PC-3 (cell line): ENCODE results near the gene R3HDM2. TPM values are rescaled to one million over a fixed set of nuclear protein-coding genes. Genes with fewer than 3 reads are reported as not detected.

Experiments used
- ATAC-seq: fragments of 200-7000 bp; cut with Tn5 transposase; 2 replicates; pipeline ENCODE4 v1.9.1; 2020; ENCODE audit warnings: mild to moderate bottlenecking, moderate library complexity
- BruUV-seq: library from RNA; stranded (reverse); fragments of 400-500 nt; replicated peaks from 2 replicates; lab custom pipeline; 2021; lab: Mats Ljungman, UMichigan
- CTCF ChIA-PET: fragments of 300-600 bp; sonication (Branson Sonifier 250); formaldehyde crosslinking; loops from one replicate; lab custom pipeline; 2022; ENCODE audit warnings: antibody characterized with exemption; lab: Charles Lee
- POLR2A ChIA-PET: fragments of 300-600 bp; sonication (Branson Sonifier 250); formaldehyde crosslinking; loops from one replicate; lab custom pipeline; 2022; ENCODE audit warnings: antibody characterized with exemption; ENCODE audit not compliant: unreplicated experiment; lab: Charles Lee
- DNase-seq: peaks from one replicate; pipeline ENCODE4 v3.0.0-alpha.2; 2015
- H2AFZ ChIP-seq: fragments of 300-600 bp; sonication (generic); 2 replicates; pipeline ENCODE4 v1.6.0; 2016; ENCODE audit warnings: antibody characterized with exemption, low read length
- H3F3A ChIP-seq: fragments of 300-600 bp; sonication (generic); one replicate; pipeline ENCODE4 v1.6.0; 2017; ENCODE audit warnings: antibody characterized with exemption, low read length, control low read depth, mild to moderate bottlenecking; ENCODE audit not compliant: unreplicated experiment
- H3K27ac ChIP-seq: fragments of 300-600 bp; sonication (generic); 2 replicates; pipeline ENCODE4 v1.5.1; 2016; ENCODE audit warnings: mild to moderate bottlenecking, low read length
- H3K27me3 ChIP-seq: fragments of 300-600 bp; sonication (generic); 2 replicates; pipeline ENCODE4 v1.6.1; 2016; ENCODE audit warnings: low read length, mixed read lengths
- H3K36me3 ChIP-seq: fragments of 300-600 bp; sonication (generic); 2 replicates; pipeline ENCODE4 v1.6.1; 2016; ENCODE audit warnings: low read depth, mixed run types, low read length, mixed read lengths
- H3K4me1 ChIP-seq: fragments of 300-600 bp; sonication (generic); 2 replicates; pipeline ENCODE4 v1.5.1; 2016; ENCODE audit warnings: low read length; ENCODE audit not compliant: insufficient read depth
- H3K4me2 ChIP-seq: fragments of 300-600 bp; sonication (generic); 2 replicates; pipeline ENCODE4 v1.6.0; 2016; ENCODE audit warnings: low read length
- H3K4me3 ChIP-seq: fragments of 300-600 bp; sonication (generic); 2 replicates; pipeline ENCODE4 v1.5.1; 2016; ENCODE audit warnings: mild to moderate bottlenecking, low read length, mixed read lengths
- H3K79me2 ChIP-seq: fragments of 300-600 bp; sonication (generic); 2 replicates; pipeline ENCODE4 v1.6.1; 2017; ENCODE audit warnings: low read length, mixed read lengths
- H3K9ac ChIP-seq: fragments of 300-600 bp; sonication (generic); 2 replicates; pipeline ENCODE4 v1.6.0; 2016; ENCODE audit warnings: mild to moderate bottlenecking, low read length
- H3K9me2 ChIP-seq: fragments of 300-600 bp; sonication (generic); replicated peaks from 2 replicates; pipeline ENCODE4 v1.6.1; 2016; ENCODE audit warnings: mixed run types, low read length, mixed read lengths
- H3K9me3 ChIP-seq: fragments of 300-600 bp; sonication (generic); 2 replicates; pipeline ENCODE4 v1.6.1; 2016; ENCODE audit warnings: low read length, mixed read lengths
- H4K20me1 ChIP-seq: fragments of 300-600 bp; sonication (generic); 2 replicates; pipeline ENCODE4 v1.6.1; 2016; ENCODE audit warnings: low read length, mixed read lengths
- CTCF ChIP-seq: fragments of 300-600 bp; sonication (generic); conservative IDR thresholded peaks from 2 replicates; pipeline ENCODE4 v1.5.1; 2017; ENCODE audit warnings: antibody characterized with exemption, low read depth, mild to moderate bottlenecking, low read length
- EZH2 ChIP-seq: fragments of 300-600 bp; sonication (generic); IDR thresholded peaks from one replicate; pipeline ENCODE4 v1.6.1; 2017; ENCODE audit warnings: antibody characterized with exemption, mild to moderate bottlenecking, low read length; ENCODE audit not compliant: unreplicated experiment
- EZH2phosphoT487 ChIP-seq: fragments of 300-600 bp; sonication (generic); IDR thresholded peaks from 2 replicates; pipeline ENCODE4 v1.6.1; 2018; ENCODE audit warnings: mild to moderate bottlenecking, antibody characterized with exemption, low read length, borderline replicate concordance
- intact Hi-C: fragments of 100-400 bp; cut with micrococcal nuclease; formaldehyde crosslinking; loops from 2 replicates; pipeline ENCODE4 v1.9.0; 2023
- total RNA-seq: library from RNA; depleted of rRNA; stranded (reverse); fragments of >200 nt; gene quantifications from 2 replicates; pipeline ENCODE4 v1.2.3, GENCODE V29; 2014

R3HDM2 gene
- total RNA-seq, 1 experiment from 2014 or later: 14.0 TPM

DNA sequence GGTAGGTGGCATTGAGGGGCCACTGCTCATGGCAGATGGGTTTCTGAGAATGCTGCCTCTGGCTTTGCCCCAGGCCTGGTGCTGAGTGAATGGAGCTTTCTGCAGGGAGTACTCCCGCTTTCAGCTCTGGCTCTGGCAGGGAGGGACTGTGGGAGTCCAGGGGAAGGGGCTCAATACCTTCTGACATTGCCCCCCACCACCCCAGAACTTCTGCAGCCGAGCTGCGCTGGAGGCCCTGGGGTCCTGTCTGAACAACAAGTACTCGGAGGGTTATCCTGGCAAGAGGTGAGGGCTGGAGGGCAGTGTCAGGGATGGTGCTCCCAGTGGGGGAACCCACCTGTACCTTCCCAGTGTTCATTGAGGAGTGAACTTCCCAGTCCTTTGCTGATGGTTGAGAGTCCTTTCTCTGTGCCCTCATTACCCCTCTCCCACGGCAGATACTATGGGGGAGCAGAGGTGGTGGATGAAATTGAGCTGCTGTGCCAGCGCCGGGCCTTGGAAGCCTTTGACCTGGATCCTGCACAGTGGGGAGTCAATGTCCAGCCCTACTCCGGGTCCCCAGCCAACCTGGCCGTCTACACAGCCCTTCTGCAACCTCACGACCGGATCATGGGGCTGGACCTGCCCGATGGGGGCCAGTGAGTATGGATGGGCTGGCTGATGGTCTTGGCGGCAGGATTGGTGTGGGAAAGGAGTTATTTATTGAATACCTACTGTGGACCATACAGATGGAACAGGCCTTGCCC is 199.4 kb downstream of the R3HDM2 start:
- TF ChIP-seq EZH2: no peak
- TF ChIP-seq CTCF: no peak
- no peak for TF ChIP-seq EZH2phosphoT487
- Histone ChIP-seq H3K4me2 (peak overlapping the region; percentile 95), H3K9ac (peak overlapping the region; percentile 97), H3K9me2 (no peaks in the 10 kb centered on the region), H3K36me3 (peaks cover 34% of the 10 kb centered on the region; the same call in 1 of the 2 replicates), H3K4me3 (peak overlapping the region; percentile 88), H3K79me2 (peaks cover 38% of the 10 kb centered on the region), H4K20me1 (peaks cover 2% of the 10 kb centered on the region; the same call in 1 of the 2 replicates), H2AFZ (no peak overlapping the region), H3K27ac (no peak overlapping the region), H3K9me3 (no peaks in the 10 kb centered on the region), H3K27me3 (no peaks in the 10 kb centered on the region), H3K4me1 (peaks cover 19% of the 10 kb centered on the region), H3F3A (no peaks in the 10 kb centered on the region)
- ChIA-PET CTCF (no interaction called here), POLR2A (no interaction called here)
- intact Hi-C loops: no loop called here
- no peak for DNase-seq
- no peak for ATAC-seq
- BruUV-seq: no TSS peak

GRCh38 chr12:57230381-57231155 is 200.3 kb downstream of the R3HDM2 start:
- intact Hi-C loops: no loop called here
- H3K9me3 ChIP-seq: no peaks in the 10 kb centered on the region
- no peaks in the 10 kb centered on the region for H3K27me3 ChIP-seq
- ChIA-PET CTCF (interaction anchor here (0.6 to 2.0 kb wide), 4 partner anchors 8 to 104 kb away, joined by 3 to 11 read pairs (median 6); no protein-coding TSS in a partner anchor), POLR2A (interaction anchor here (0.7 to 0.8 kb wide), 3 partner anchors 10 to 158 kb away, joined by 3 to 9 read pairs (median 4); no protein-coding TSS in a partner anchor)
- H3F3A ChIP-seq: no peaks in the 10 kb centered on the region
- H3K9me2 ChIP-seq: no peaks in the 10 kb centered on the region
- no peak for DNase-seq
- peaks cover 2% of the 10 kb centered on the region; the same call in 1 of the 2 replicates for H4K20me1 ChIP-seq
- peaks cover 34% of the 10 kb centered on the region; the same call in 1 of the 2 replicates for H3K36me3 ChIP-seq
- H3K9ac ChIP-seq: peak overlapping the region; percentile 97
- BruUV-seq: TSS peak; percentile 68
- H3K79me2 ChIP-seq: peaks cover 38% of the 10 kb centered on the region
- ATAC-seq: no peak; the same call in none of the 2 replicates
- peaks cover 19% of the 10 kb centered on the region for H3K4me1 ChIP-seq
- no peak overlapping the region for H2AFZ ChIP-seq
- H3K4me3 ChIP-seq: peak overlapping the region; percentile 88
- H3K27ac ChIP-seq: peak overlapping the region; percentile 74
- H3K4me2 ChIP-seq: peak overlapping the region; percentile 95
- TF ChIP-seq EZH2 (no peak), EZH2phosphoT487 (no peak), CTCF (no peak)
